ENCODE results near the gene LCE7A. TPM values are rescaled to one million over a fixed set of nuclear protein-coding genes. Genes with fewer than 3 reads are reported as not detected.

The LCE7A gene
- polyA plus RNA-seq (ENCODE audit: insufficient read length in 3 of 3) = not detected

- DNase-seq (ENCODE audit: low read depth in 3 of 3, low spot score in 2 of 3) = no peak
These were observed at the start of gene LCE7A for GRCh38 chr1:152859696-152860095. LCE7A (plus strand) TSS chr1:152859996; CDS start chr1:152860698, 702 bp downstream.

- DNase-seq (ENCODE audit: low read depth in 3 of 3, low spot score in 2 of 3) = no peak
These were observed 48.7 kb upstream of the LCE7A start for GRCh38 chr1:152811050-152811449.

- DNase-seq (ENCODE audit: low read depth in 3 of 3, low spot score in 2 of 3) = no peak
These were observed 48.1 kb upstream of the LCE7A start, which contains the start of gene LCE1B for GRCh38 chr1:152811671-152812070. LCE1B (plus strand) TSS chr1:152811971; CDS start chr1:152812447, 476 bp downstream.

- DNase-seq (ENCODE audit: low read depth in 3 of 3, low spot score in 2 of 3) = no peak
These were observed 42.5 kb upstream of the LCE7A start for GRCh38 chr1:152817309-152817708.

- no peak for DNase-seq (ENCODE audit: low read depth in 3 of 3, low spot score in 2 of 3)
These were observed 36.5 kb upstream of the LCE7A start for GRCh38 chr1:152823294-152823693.

- no peak for DNase-seq (ENCODE audit: low read depth in 3 of 3, low spot score in 2 of 3)
These were observed 34.8 kb upstream of the LCE7A start for GRCh38 chr1:152824964-152825363.

GRCh38 chr1:152827173-152827572 is 32.6 kb upstream of the LCE7A start, which contains the start of gene LCE1A:
LCE1A (plus strand) TSS chr1:152827473; CDS start chr1:152827473, 0 bp downstream.
- no peak for DNase-seq (ENCODE audit: low read depth in 3 of 3, low spot score in 2 of 3)

- no peak for DNase-seq (ENCODE audit: low read depth in 3 of 3, low spot score in 2 of 3)
These were observed 22.9 kb upstream of the LCE7A start for GRCh38 chr1:152836870-152837269.

- DNase-seq (ENCODE audit: low read depth in 3 of 3, low spot score in 2 of 3) = no peak
These were observed 17.2 kb upstream of the LCE7A start, which contains the start of gene LCE6A for GRCh38 chr1:152842556-152842955. LCE6A (plus strand) TSS chr1:152842856; CDS start chr1:152843521, 665 bp downstream.

GRCh38 chr1:152855661-152856060 is 4.1 kb upstream of the LCE7A start:
- DNase-seq (ENCODE audit: low read depth in 3 of 3, low spot score in 2 of 3) = no peak

- no peak for DNase-seq (ENCODE audit: low read depth in 3 of 3, low spot score in 2 of 3)
These were observed 1.7 kb upstream of the LCE7A start for GRCh38 chr1:152858062-152858461.

GRCh38 chr1:152860129-152860528 is 333 bp downstream of the LCE7A start:
- no peak for DNase-seq (ENCODE audit: low read depth in 3 of 3, low spot score in 2 of 3)

- no peak for DNase-seq (ENCODE audit: low read depth in 3 of 3, low spot score in 2 of 3)
These were observed 1.6 kb downstream of the LCE7A start for GRCh38 chr1:152861374-152861773.

- DNase-seq (ENCODE audit: low read depth in 3 of 3, low spot score in 2 of 3) = no peak
These were observed 4.6 kb downstream of the LCE7A start for GRCh38 chr1:152864443-152864842.

- DNase-seq (ENCODE audit: low read depth in 3 of 3, low spot score in 2 of 3) = no peak
These were observed 6.5 kb downstream of the LCE7A start for GRCh38 chr1:152866321-152866720.

GRCh38 chr1:152869808-152870419 is 10.1 kb downstream of the LCE7A start:
- DNase-seq (ENCODE audit: low read depth in 3 of 3, low spot score in 2 of 3) = peak; percentile 27 to 49 (median 31)

- peak in 1 of 3 donors; percentile 6 for DNase-seq (ENCODE audit: low read depth in 3 of 3, low spot score in 2 of 3)
These were observed 11.3 kb downstream of the LCE7A start for GRCh38 chr1:152870831-152871730.

- DNase-seq (ENCODE audit: low read depth in 3 of 3, low spot score in 2 of 3) = no peak
These were observed 11.9 kb downstream of the LCE7A start for GRCh38 chr1:152871731-152872126.

GRCh38 chr1:152873495-152873894 is 13.7 kb downstream of the LCE7A start:
- no peak for DNase-seq (ENCODE audit: low read depth in 3 of 3, low spot score in 2 of 3)

- no peak for DNase-seq (ENCODE audit: low read depth in 3 of 3, low spot score in 2 of 3)
These were observed 17.0 kb downstream of the LCE7A start for GRCh38 chr1:152876827-152877226.

- no peak for DNase-seq (ENCODE audit: low read depth in 3 of 3, low spot score in 2 of 3)
These were observed 18.2 kb downstream of the LCE7A start, which contains the start of gene SMCP for GRCh38 chr1:152878042-152878441. SMCP (plus strand) TSS chr1:152878322; CDS start chr1:152884423, 6,101 bp downstream.

Measured in right renal cortex interstitium (tissue), 3 donors.